Measurements from ENCODE around the gene ANKRD30A.
"Not testable (repeated sequence)": the region's sequence is repeated elsewhere in the genome, so short reads cannot be mapped to it uniquely, and the experiment has no call there.

GRCh38 chr10:37171945-37172344 lies 46.5 kb downstream of the ANKRD30A start:
- TF ChIP-seq, protein P1, sequence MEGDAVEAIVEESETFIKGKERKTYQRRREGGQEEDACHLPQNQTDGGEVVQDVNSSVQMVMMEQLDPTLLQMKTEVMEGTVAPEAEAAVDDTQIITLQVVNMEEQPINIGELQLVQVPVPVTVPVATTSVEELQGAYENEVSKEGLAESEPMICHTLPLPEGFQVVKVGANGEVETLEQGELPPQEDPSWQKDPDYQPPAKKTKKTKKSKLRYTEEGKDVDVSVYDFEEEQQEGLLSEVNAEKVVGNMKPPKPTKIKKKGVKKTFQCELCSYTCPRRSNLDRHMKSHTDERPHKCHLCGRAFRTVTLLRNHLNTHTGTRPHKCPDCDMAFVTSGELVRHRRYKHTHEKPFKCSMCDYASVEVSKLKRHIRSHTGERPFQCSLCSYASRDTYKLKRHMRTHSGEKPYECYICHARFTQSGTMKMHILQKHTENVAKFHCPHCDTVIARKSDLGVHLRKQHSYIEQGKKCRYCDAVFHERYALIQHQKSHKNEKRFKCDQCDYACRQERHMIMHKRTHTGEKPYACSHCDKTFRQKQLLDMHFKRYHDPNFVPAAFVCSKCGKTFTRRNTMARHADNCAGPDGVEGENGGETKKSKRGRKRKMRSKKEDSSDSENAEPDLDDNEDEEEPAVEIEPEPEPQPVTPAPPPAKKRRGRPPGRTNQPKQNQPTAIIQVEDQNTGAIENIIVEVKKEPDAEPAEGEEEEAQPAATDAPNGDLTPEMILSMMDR (IDR thresholded peaks at IDR 0.05): not testable (repeated sequence)
- TF ChIP-seq POLR2A (IDR thresholded peaks at IDR 0.05): not testable (repeated sequence)

Measured in esophagus squamous epithelium (tissue), 4 donors.